Measurements from ENCODE around the gene CDX2.

CDX2 gene

GRCh38 chr13:27918041-27918917, 50.8 kb downstream of the CDX2 start:
- no peak for DNase-seq (ENCODE audit: low read depth in 2 of 2)

GRCh38 chr13:27917121-27917947, 51.8 kb downstream of the CDX2 start:
- DNase-seq (ENCODE audit: low read depth in 2 of 2), result no peak

- DNase-seq (ENCODE audit: low read depth in 2 of 2), result no peak
Observed at GRCh38 chr13:27915301-27916207, 53.6 kb downstream of the CDX2 start.

- DNase-seq (ENCODE audit: low read depth in 2 of 2), result no peak
Observed at GRCh38 chr13:27913160-27913559, 56.0 kb downstream of the CDX2 start.

GRCh38 chr13:27911521-27911920, 57.6 kb downstream of the CDX2 start:
- DNase-seq (ENCODE audit: low read depth in 2 of 2), result no peak

Data from stimulated activated CD8-positive, alpha-beta memory T cell treated with anti-CD3 and anti-CD28 coated beads, Interleukin-7, amount 100 ng/mL, for 4 hours (primary cell).